Activated T-cell treated with anti-CD3 and anti-CD28 coated beads, Interleukin-2, amount 50 U/mL, for 72 hours (primary cell): ENCODE data around the gene GLG1. TPM values are rescaled to one million over a fixed set of nuclear protein-coding genes. Genes with fewer than 3 reads are reported as not detected.
"Not testable (repeated sequence)": the region's sequence is repeated elsewhere in the genome, so short reads cannot be mapped to it uniquely, and the experiment has no call there.

ENCODE experiments used
- ATAC-seq, 2 donors: fragments of 150-1000 bp; cut with Tn5 transposase; replicated peaks in 1 of 2; 2 replicates each; pipeline ENCODE4 v1.10.0; 2021; ENCODE audit warnings: moderate library complexity in 2 of 2, mild to moderate bottlenecking in 1 of 2
- DNase-seq, 2 donors: peaks; one replicate each; pipeline ENCODE4 v3.0.0; 2021 to 2022; ENCODE audit warnings: mixed read lengths in 1 of 2
- H3K27ac Mint-ChIP-seq: one replicate; pipeline ENCODE4 v1.8.0; 2022; ENCODE audit warnings: mild to moderate bottlenecking, moderate library complexity, mixed read lengths
- H3K27me3 Mint-ChIP-seq: one replicate; pipeline ENCODE4 v1.8.0; 2022; ENCODE audit warnings: low read depth, mixed read lengths
- H3K36me3 Mint-ChIP-seq, 2 donors: one replicate each; pipeline ENCODE4 v1.8.0; 2022; ENCODE audit warnings: mixed read lengths in 2 of 2, mild to moderate bottlenecking in 1 of 2; ENCODE audit not compliant: insufficient read depth in 2 of 2
- H3K4me1 Mint-ChIP-seq: one replicate; pipeline ENCODE4 v1.8.0; 2022; ENCODE audit warnings: low read depth, mixed read lengths
- H3K4me3 Mint-ChIP-seq, 2 donors: one replicate each; pipeline ENCODE4 v1.8.0; 2022; ENCODE audit warnings: mild to moderate bottlenecking in 2 of 2, mixed read lengths in 2 of 2, moderate library complexity in 2 of 2
- H3K9me3 Mint-ChIP-seq, 2 donors: one replicate each; pipeline ENCODE4 v1.8.0; 2022; ENCODE audit warnings: mixed read lengths in 2 of 2
- total RNA-seq, 2 donors: library from RNA; stranded (reverse); gene quantifications; one replicate each; pipeline ENCODE4 v1.2.3, GENCODE V29; 2022

The GLG1 gene
- total RNA-seq, 2 donors from 2014 or later = 67.4 to 72.3 TPM

DNA sequence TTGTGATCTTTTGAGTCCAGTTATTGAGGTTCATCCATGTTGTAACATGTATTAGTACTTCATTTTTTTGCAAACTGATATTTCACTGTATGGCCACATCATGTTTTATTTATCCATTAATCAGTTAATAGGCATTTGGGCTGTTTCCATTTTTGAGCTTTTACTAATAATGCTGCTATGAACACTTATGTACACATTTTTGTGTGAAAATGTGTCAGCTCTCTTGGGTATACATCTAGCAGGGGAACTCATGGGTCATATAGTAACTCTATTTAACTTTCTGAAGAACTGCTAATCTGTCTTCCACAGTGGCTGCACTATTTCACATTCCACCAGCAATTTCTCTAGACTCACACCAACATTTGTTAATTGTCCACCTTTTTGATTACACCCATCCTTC lies 82.0 kb downstream of the GLG1 start:
- H3K36me3 Mint-ChIP-seq = peaks cover 3 to 19% of the 10 kb centered on the region in 2 donors
- H3K9me3 Mint-ChIP-seq = no peaks in the 10 kb centered on the region
- no peaks in the 10 kb centered on the region for H3K27me3 Mint-ChIP-seq
- DNase-seq (no peak), ATAC-seq (no peak)
- no peak overlapping the region for H3K27ac Mint-ChIP-seq
- H3K4me1 Mint-ChIP-seq = no peaks in the 10 kb centered on the region
- no peak overlapping the region for H3K4me3 Mint-ChIP-seq

DNA sequence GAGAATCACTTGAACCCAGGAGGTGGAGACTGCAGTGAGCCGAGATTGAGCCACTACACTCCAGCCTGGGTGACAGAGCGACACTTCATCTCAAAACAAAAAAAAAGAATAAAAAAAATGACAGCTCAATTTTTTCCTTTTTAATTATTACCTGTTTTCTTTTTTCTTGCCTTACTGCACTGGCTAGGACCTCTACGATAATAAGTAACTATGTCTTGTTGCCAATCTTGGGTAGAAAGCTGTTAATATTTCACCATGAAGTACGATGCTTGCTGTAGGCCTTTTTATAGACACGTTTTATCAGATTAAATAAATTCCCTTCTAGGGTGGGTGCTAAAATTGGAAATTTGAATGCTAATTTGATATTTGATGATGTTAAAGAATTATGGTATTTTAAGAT lies 82.8 kb downstream of the GLG1 start:
- Mint-ChIP-seq H3K4me1 (no peaks in the 10 kb centered on the region), H3K27me3 (no peaks in the 10 kb centered on the region), H3K9me3 (no peaks in the 10 kb centered on the region), H3K36me3 (peaks cover 2 to 18% of the 10 kb centered on the region in 2 donors), H3K4me3 (no peak overlapping the region), H3K27ac (no peak overlapping the region)
- no peak for DNase-seq
- ATAC-seq = no peak

DNA sequence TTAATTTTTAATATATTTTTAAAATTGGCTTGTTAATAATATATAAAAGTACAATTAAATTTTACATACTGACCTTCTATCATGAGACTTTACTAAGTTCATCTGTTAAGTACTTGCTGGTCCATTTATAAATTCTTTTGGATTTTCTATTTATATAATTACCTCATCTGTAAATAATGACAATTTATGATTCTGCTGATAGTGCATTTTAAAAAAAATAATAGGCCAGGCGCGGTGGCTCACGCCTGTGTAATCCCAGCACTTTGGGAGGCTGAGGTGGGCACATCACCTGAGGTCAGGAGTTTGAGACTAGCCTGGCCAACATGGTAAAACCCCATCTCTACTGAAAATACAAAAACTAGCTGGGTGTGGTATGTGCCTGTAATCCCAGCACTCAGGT lies 83.2 kb downstream of the GLG1 start:
- not testable (repeated sequence) for DNase-seq, H3K27me3 Mint-ChIP-seq, H3K4me3 Mint-ChIP-seq, ATAC-seq, H3K9me3 Mint-ChIP-seq, H3K4me1 Mint-ChIP-seq, H3K27ac Mint-ChIP-seq
- peaks cover 2 to 18% of the 10 kb centered on the region in 2 donors for H3K36me3 Mint-ChIP-seq

DNA sequence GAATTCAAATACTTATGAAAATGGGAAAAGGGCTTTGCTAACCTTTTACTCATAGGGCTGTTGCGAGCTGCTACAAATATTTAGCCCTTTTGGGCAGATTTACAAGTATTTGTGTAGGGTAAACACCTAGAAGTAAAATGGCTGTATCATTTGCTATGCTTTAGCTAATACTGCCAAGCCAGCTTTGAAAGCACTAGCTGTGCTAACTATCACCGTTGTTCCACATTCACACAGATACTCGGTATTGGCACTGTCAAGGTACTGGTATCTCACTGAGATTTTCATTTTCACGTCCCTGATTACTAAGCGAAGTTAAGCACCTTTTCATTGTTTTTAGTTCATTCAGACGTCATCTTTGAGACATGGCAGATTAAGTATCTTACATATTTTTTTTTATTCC lies 84.8 kb downstream of the GLG1 start:
- no peak for ATAC-seq
- Mint-ChIP-seq H3K9me3 (no peaks in the 10 kb centered on the region), H3K27ac (peak overlapping the region; percentile 56)

DNA sequence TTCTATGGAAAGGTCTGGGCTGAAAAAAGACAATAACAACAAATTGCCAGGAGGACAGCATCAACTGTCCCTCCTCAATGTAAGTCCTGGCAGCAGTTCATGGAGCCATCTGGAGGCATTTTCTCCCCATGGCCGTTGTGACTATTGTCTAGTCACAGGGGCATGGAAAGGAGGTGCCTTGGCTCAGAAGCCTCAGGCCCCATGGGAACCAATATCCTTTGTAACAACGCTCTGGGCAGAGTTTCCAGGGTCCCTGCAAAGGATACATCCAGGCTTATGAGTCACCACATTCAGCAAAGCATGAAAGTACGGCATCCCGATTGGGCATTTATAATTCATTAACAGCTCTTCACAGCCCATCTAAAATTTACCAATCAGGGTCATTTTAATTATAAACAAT lies 85.2 kb downstream of the GLG1 start:
- no peak overlapping the region for H3K4me3 Mint-ChIP-seq
- H3K27me3 Mint-ChIP-seq = no peaks in the 10 kb centered on the region
- ATAC-seq (no peak), DNase-seq (no peak)
- H3K4me1 Mint-ChIP-seq = peaks cover 2% of the 10 kb centered on the region
- peaks cover 0 to 20% of the 10 kb centered on the region in 2 donors for H3K36me3 Mint-ChIP-seq
- peak overlapping the region; percentile 56 for H3K27ac Mint-ChIP-seq
- no peaks in the 10 kb centered on the region for H3K9me3 Mint-ChIP-seq

More for the DNA sequence above, 84.8 kb downstream of the GLG1 start:
- H3K27me3 Mint-ChIP-seq = no peaks in the 10 kb centered on the region
- H3K36me3 Mint-ChIP-seq = peaks cover 0 to 20% of the 10 kb centered on the region in 2 donors
- no peak for DNase-seq
- H3K4me3 Mint-ChIP-seq = no peak overlapping the region
- no peaks in the 10 kb centered on the region for H3K4me1 Mint-ChIP-seq

DNA sequence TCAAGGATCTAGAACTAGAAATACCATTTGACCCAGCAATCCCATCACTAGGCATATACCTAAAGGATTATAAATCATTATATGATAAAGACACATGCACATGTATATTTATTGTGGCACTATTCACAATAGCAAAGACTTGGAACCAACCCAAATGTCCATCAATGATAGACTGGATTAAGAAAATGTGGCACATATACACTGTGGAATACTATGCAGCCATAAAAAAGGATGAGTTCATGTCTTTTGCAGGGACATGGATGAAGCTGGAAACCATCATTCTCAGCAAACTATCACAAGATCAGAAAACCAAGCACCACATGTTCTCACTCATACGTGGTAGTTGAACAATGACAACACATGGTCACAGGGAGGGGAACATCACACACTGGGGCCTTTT lies 88.0 kb downstream of the GLG1 start:
- ATAC-seq, H3K4me3 Mint-ChIP-seq, H3K27ac Mint-ChIP-seq, H3K27me3 Mint-ChIP-seq, H3K9me3 Mint-ChIP-seq, DNase-seq: not testable (repeated sequence)
- Mint-ChIP-seq H3K4me1 (peaks cover 24% of the 10 kb centered on the region), H3K36me3 (peaks cover 0 to 14% of the 10 kb centered on the region in 2 donors)

DNA sequence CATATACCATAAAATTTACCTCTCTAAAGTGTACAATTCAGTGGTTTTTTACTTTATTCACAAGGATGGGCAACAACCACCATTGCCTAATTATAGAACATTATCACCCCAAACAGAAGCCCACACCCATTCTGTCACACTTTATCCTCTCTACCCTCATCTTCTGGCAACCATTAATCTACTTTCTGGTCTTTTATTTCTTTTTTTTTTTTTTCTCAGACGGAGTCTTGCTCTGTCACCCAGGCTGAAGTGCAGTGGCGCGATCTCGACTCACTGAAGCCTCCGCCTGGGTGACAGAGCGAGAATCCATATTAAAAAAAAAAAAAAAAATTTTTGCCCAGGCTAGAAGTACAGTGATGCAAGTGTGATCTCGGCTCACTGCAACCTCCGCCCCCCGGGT lies 95.0 kb downstream of the GLG1 start:
- no peaks in the 10 kb centered on the region for H3K27me3 Mint-ChIP-seq
- DNase-seq (no peak), ATAC-seq (no peak)
- H3K4me1 Mint-ChIP-seq = peaks cover 35% of the 10 kb centered on the region
- H3K36me3 Mint-ChIP-seq = peaks cover 7 to 16% of the 10 kb centered on the region in 2 donors
- H3K9me3 Mint-ChIP-seq = no peaks in the 10 kb centered on the region
- no peak overlapping the region for H3K4me3 Mint-ChIP-seq
- H3K27ac Mint-ChIP-seq = no peak overlapping the region

DNA sequence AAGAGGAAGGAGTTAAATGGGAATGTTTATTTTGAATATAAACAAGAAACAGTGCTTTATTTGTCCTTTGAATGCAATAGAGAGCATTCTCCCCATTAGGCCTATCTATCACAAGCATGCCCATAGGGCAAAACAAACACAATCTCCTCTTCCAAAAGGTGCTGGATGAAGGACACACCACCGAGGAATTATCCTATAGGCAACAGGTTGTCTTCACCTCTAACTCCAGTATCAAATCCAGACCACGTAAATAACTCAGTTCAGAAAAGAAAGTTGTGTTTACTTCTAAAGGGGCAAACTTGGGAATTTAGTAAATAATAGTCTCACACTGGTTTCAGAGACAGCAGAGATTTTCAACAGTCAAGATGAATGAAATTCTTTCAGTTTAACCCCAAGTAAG lies 101.9 kb downstream of the GLG1 start:
- Mint-ChIP-seq H3K27ac (no peak overlapping the region), H3K27me3 (no peaks in the 10 kb centered on the region), H3K4me1 (peaks cover 13% of the 10 kb centered on the region), H3K4me3 (no peak overlapping the region), H3K9me3 (no peaks in the 10 kb centered on the region), H3K36me3 (peaks cover 2 to 6% of the 10 kb centered on the region in 2 donors)
- DNase-seq = no peak
- ATAC-seq = no peak

DNA sequence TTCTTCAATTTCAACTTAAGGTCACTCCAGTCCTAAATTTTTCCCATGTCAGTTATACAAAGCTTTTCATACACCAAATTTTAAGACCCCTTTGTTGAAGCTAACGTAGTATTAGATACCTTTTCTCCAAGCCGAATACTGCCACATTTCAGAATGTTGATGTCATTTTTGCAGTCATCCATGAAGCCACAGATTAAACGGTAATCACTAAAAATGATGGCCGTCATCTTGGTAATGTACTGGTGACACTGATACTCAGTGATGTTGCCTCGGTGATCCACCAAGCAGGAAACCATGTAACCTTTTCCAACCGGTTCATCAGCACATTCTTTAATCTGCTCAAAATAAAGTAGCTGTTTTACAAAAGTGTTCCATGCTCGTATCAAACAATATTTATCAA lies 103.5 kb downstream of the GLG1 start:
- peaks cover 2 to 6% of the 10 kb centered on the region in 2 donors for H3K36me3 Mint-ChIP-seq
- peaks cover 13% of the 10 kb centered on the region for H3K4me1 Mint-ChIP-seq
- H3K27ac Mint-ChIP-seq = peak overlapping the region; percentile 28
- no peaks in the 10 kb centered on the region for H3K27me3 Mint-ChIP-seq
- no peak overlapping the region for H3K4me3 Mint-ChIP-seq
- H3K9me3 Mint-ChIP-seq = no peaks in the 10 kb centered on the region
- DNase-seq (no peak), ATAC-seq (no peak)

DNA sequence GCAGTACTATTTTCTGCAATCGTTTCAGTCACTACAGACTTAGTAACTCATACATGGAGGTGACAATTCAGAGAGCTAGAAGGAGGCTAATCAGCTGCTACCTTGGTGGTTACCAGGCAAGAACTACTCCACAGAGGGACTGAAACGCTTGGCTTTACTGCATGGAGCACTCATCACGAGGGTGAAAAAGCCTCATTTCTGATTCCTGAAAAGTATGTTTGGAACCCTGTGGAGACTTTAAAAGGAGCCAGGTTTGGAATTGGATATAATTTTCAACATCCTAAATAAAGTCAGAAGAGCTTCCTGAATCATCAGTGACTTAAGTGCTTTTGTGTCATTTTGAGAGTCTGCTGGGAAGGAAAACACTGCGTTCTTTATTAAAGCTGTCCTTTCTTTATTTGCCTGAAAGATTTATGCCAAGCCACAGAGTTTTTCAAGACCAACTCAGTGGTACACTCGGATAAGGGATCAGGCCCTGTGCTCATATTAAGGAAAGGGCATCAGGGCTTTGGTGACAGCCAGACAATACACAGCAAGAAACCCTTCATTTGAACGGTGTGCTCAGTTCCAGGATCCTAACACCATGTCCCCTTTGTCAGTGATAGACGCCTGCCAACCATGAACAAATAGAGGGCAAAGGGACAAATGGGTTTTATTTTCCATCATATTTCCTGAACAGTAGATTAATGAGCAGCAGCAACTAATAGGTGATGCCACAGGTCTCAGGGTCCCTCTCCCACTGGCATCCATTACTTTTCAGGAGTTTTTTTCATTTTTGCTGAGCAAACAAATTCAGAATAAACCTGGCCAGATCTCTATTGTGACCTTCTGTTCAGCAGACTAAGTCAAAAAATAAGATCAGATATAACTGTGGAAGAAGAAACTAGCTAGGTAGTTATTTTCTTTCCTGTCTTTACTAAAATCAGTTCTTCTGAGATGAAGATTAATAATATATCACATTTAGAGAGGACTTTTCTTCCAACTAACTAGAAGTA lies 105.1 kb downstream of the GLG1 start:
- no peak for ATAC-seq
- Mint-ChIP-seq H3K27me3 (no peaks in the 10 kb centered on the region), H3K4me3 (no peak overlapping the region), H3K9me3 (no peaks in the 10 kb centered on the region), H3K4me1 (peaks cover 4% of the 10 kb centered on the region), H3K27ac (no peak overlapping the region), H3K36me3 (peaks cover 0 to 4% of the 10 kb centered on the region in 2 donors)
- no peak for DNase-seq

DNA sequence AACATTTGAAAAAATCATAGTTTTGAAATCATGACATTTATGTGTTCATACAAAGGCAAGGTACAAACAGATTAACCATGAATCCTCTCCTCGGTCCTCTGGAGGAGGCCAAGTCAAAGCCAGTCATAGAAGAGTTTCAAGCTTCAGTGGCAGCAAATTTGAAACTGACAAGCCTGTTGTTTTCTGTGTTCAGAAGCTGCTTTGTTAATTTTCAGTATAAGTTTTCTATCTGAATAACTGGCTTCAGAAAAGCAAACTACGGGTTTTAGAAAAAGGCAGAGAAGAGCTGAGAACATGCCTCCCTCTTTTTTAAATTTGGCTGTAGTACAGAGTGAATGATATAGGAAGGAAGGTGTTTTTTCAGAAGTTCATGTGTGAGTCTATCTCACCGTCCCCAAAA lies 106.0 kb downstream of the GLG1 start:
- H3K9me3 Mint-ChIP-seq = no peaks in the 10 kb centered on the region
- H3K27ac Mint-ChIP-seq = peak overlapping the region; percentile 85
- H3K4me1 Mint-ChIP-seq = no peaks in the 10 kb centered on the region
- DNase-seq = no peak
- peaks cover 1 to 5% of the 10 kb centered on the region in 2 donors for H3K36me3 Mint-ChIP-seq
- no peak overlapping the region for H3K4me3 Mint-ChIP-seq
- ATAC-seq = no peak
- H3K27me3 Mint-ChIP-seq = no peaks in the 10 kb centered on the region

DNA sequence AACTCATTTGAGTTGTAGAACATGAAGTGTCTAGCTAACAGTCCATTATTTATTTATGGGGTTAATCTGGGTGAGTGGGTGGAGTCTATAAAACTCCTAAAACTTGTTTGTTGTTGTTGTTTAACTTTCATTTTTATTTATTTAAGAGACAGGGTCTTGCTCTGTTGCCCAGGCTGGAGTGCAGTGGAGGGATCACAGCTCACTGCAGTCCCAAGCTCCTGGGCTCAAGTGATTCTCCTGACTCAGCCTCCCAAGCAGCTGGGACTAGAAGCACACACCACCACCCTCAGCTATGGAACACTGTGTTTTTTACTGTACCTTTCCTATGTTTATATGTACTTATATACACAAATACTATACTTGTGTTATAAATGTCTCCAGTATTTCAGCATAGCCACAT lies 107.8 kb downstream of the GLG1 start:
- no peak overlapping the region for H3K27ac Mint-ChIP-seq
- ATAC-seq (no peak), DNase-seq (no peak)
- H3K4me3 Mint-ChIP-seq = no peak overlapping the region
- no peaks in the 10 kb centered on the region for H3K27me3 Mint-ChIP-seq
- H3K36me3 Mint-ChIP-seq = peaks cover 1 to 10% of the 10 kb centered on the region in 2 donors
- H3K9me3 Mint-ChIP-seq = no peaks in the 10 kb centered on the region
- no peaks in the 10 kb centered on the region for H3K4me1 Mint-ChIP-seq

DNA sequence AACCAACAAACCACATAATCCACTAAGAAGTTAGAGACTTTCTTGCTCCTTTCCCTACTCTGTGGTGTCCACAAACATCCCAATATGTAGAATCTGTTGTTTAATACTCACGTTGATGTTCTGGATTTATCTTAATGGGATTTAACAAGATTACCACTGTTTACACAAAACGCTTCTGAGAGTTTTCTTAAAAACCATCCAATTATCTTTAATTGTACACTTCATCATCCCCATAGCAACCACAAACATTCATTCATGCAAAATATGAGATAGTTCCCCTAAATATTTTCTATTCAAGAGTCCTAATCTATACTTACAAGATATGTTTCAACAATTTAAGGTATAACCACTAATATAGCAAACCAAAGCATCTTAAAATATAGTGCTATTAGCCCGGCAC lies 109.2 kb downstream of the GLG1 start:
- no peak for DNase-seq
- ATAC-seq = no peak
- no peaks in the 10 kb centered on the region for H3K9me3 Mint-ChIP-seq
- H3K27ac Mint-ChIP-seq = no peak overlapping the region
- H3K36me3 Mint-ChIP-seq = peaks cover 1 to 8% of the 10 kb centered on the region in 2 donors
- no peaks in the 10 kb centered on the region for H3K27me3 Mint-ChIP-seq
- H3K4me1 Mint-ChIP-seq = no peaks in the 10 kb centered on the region
- no peak overlapping the region for H3K4me3 Mint-ChIP-seq

DNA sequence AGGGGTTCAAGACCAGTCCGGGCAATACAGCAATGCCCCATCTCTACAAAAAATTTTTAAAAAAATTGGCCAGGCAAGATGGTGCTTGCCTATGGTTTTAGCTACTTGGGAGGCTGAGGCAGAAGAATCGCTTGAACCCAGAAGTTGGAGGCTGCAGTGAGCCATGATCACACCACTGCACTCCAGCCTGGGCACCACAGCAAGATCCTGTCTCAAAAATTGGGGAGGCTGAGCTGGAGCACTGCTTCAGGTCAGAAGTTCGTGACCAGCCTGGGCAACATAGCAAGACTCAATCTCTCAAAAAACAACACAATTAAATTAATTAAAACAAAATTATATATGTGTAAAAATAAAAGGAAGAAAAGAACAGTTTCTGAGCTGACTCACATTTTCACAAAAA lies 110.9 kb downstream of the GLG1 start:
- no peak overlapping the region for H3K27ac Mint-ChIP-seq
- DNase-seq (no peak), ATAC-seq (no peak)
- H3K9me3 Mint-ChIP-seq = no peaks in the 10 kb centered on the region
- no peak overlapping the region for H3K4me3 Mint-ChIP-seq
- no peaks in the 10 kb centered on the region for H3K4me1 Mint-ChIP-seq
- H3K36me3 Mint-ChIP-seq = peaks cover 1 to 14% of the 10 kb centered on the region in 2 donors
- no peaks in the 10 kb centered on the region for H3K27me3 Mint-ChIP-seq
